GM12878 (cell line): ENCODE data around the gene MYO3A. TPM values are rescaled to one million over a fixed set of nuclear protein-coding genes. Genes with fewer than 3 reads are reported as not detected.

Experiments
- ATAC-seq: fragments of 200-7000 bp; cut with Tn5 transposase; 3 replicates; pipeline ENCODE4 v1.9.1; 2020; ENCODE audit warnings: mild to moderate bottlenecking, moderate library complexity
- BruUV-seq: library from RNA; stranded (reverse); fragments of 400-500 nt; replicated peaks from 2 replicates; lab custom pipeline; 2021; lab: Mats Ljungman, UMichigan
- CTCF ChIA-PET: fragments of 300-600 bp; sonication (Branson Sonifier 250); formaldehyde crosslinking; extraction: SDS; loops from one replicate; lab custom pipeline; 2021; ENCODE audit warnings: inconsistent platforms; lab: Yijun Ruan, JAX
- POLR2A ChIA-PET: fragments of 350-600 bp; formaldehyde crosslinking; extraction: SDS; loops from one replicate; lab custom pipeline; 2021; ENCODE audit warnings: inconsistent platforms; lab: Charles Lee
- RAD21 ChIA-PET: fragments of 300-600 bp; sonication (Branson Sonifier 250); formaldehyde crosslinking; loops from one replicate; lab custom pipeline; 2023; ENCODE audit warnings: antibody characterized with exemption; ENCODE audit not compliant: unreplicated experiment; lab: Charles Lee
- SMC1A ChIA-PET: fragments of 300-600 bp; sonication (Branson Sonifier 250); formaldehyde crosslinking; loops from one replicate; lab custom pipeline; 2023; ENCODE audit not compliant: unreplicated experiment, uncharacterized antibody; lab: Charles Lee
- DNase-seq: peaks from one replicate; pipeline ENCODE4 v3.0.0-alpha.2; 2011; ENCODE audit warnings: low read depth, low spot score
- FAIRE-seq: peaks from 3 replicates; lab custom pipeline; 2011; peaks lifted over from hg19 to GRCh38; lab: Jason Lieb, UNC
- H2AFZ ChIP-seq: 2 replicates; pipeline ENCODE4 v1.6.0; 2011; ENCODE audit warnings: low read depth, low read length, control low read depth; ENCODE audit not compliant: control insufficient read depth
- H3K27ac ChIP-seq: 2 replicates; pipeline ENCODE4 v1.5.1; 2011; ENCODE audit warnings: control low read depth; ENCODE audit not compliant: control insufficient read depth, insufficient read depth
- H3K27me3 ChIP-seq, 2 experiments: replicated peaks in 1 of 2; 2 replicates each; pipeline versions ENCODE4 v1.6.0 to v1.6.1; 2011; ENCODE audit warnings: low read length in 1 of 2; ENCODE audit not compliant: control insufficient read depth in 2 of 2, insufficient read depth in 2 of 2
- H3K36me3 ChIP-seq, 2 experiments: 2 replicates each; pipeline ENCODE4 v1.5.1; 2011; ENCODE audit warnings: low read length in 1 of 2; ENCODE audit not compliant: control insufficient read depth in 2 of 2, insufficient read depth in 2 of 2
- H3K4me1 ChIP-seq: 2 replicates; pipeline ENCODE4 v1.6.1; 2011; ENCODE audit warnings: mild to moderate bottlenecking, low read length, moderate library complexity, mixed read lengths; ENCODE audit not compliant: control insufficient read depth, insufficient read depth
- H3K4me2 ChIP-seq: 2 replicates; pipeline ENCODE4 v1.6.0; 2011; ENCODE audit warnings: control low read depth; ENCODE audit not compliant: control insufficient read depth, insufficient read depth
- H3K4me3 ChIP-seq: fragments of 200-600 bp; sonication (generic); 2 replicates; pipeline ENCODE4 v1.5.1; 2016
- H3K79me2 ChIP-seq: 2 replicates; pipeline ENCODE4 v1.6.0; 2011; ENCODE audit warnings: low read length; ENCODE audit not compliant: control insufficient read depth, insufficient read depth
- H3K9ac ChIP-seq: 2 replicates; pipeline ENCODE4 v1.8.0; 2011; ENCODE audit warnings: low read length, control low read depth, mixed read lengths; ENCODE audit not compliant: control insufficient read depth, insufficient read depth
- H3K9me3 ChIP-seq: replicated peaks from 3 replicates; pipeline ENCODE4 v1.5.1; 2011; ENCODE audit warnings: mild to moderate bottlenecking, low read length; ENCODE audit not compliant: control insufficient read depth, insufficient read depth
- H4K20me1 ChIP-seq: 2 replicates; pipeline ENCODE4 v1.6.0; 2011; ENCODE audit not compliant: control insufficient read depth, insufficient read depth
- ATF3 ChIP-seq: IDR thresholded peaks from 2 replicates; pipeline ENCODE4 v1.6.1; 2011; ENCODE audit warnings: low read depth, mild to moderate bottlenecking, low read length, moderate library complexity, borderline replicate concordance; ENCODE audit errors: extremely low read depth
- EED ChIP-seq: sonication (generic); IDR thresholded peaks from 2 replicates; pipeline ENCODE4 v1.6.1; 2016; ENCODE audit warnings: antibody characterized with exemption, low read depth
- KLF5 ChIP-seq: fragments of 450-650 bp; IDR thresholded peaks from 2 replicates; pipeline ENCODE4 v1.6.1; 2014; ENCODE audit warnings: mild to moderate bottlenecking; ENCODE audit not compliant: partially characterized antibody
- MXI1 ChIP-seq: fragments of 150-350 bp; IDR thresholded peaks from 2 replicates; pipeline ENCODE4 v1.6.1; 2011; ENCODE audit warnings: low read depth, mild to moderate bottlenecking, inconsistent platforms, low read length, improper control_type of control experiment
- RFX5 ChIP-seq: IDR thresholded peaks from 2 replicates; pipeline ENCODE4 v1.6.1; 2011; ENCODE audit warnings: low read depth, low read length, improper control_type of control experiment
- STAT3 ChIP-seq: IDR thresholded peaks from 2 replicates; pipeline ENCODE4 v1.6.1; 2011; ENCODE audit warnings: low read depth, low read length, improper control_type of control experiment
- TBL1XR1 ChIP-seq: IDR thresholded peaks from 2 replicates; pipeline ENCODE4 v1.6.1; 2012; ENCODE audit warnings: low read depth, low read length, improper control_type of control experiment
- TCF7 ChIP-seq: IDR thresholded peaks from 2 replicates; pipeline ENCODE4 v1.6.1; 2014; ENCODE audit warnings: antibody characterized with exemption, borderline replicate concordance
- ZBED1 ChIP-seq: IDR thresholded peaks from 2 replicates; pipeline ENCODE4 v1.6.1; 2016; ENCODE audit warnings: borderline replicate concordance
- ZNF274 ChIP-seq: IDR thresholded peaks from one replicate; pipeline ENCODE4 v1.8.0; 2011; ENCODE audit not compliant: insufficient read length, insufficient read depth
- WGBS: methylation state at CpG from one replicate; pipeline ENCODE4 v1.1.6; 2016; ENCODE audit warnings: low lambda C conversion rate; ENCODE audit not compliant: insufficient replicate concordance, insufficient coverage; ENCODE audit errors: missing lambda C conversion rate; 5-methylcytosine and 5-hydroxymethylcytosine counted together
- in situ Hi-C: fragments of 300-500 bp; cut with MboI; formaldehyde crosslinking; loops from 9 replicates; pipeline ENCODE4 v1.14.3; 2018; ENCODE audit warnings: mixed read lengths
- intact Hi-C: fragments of 100-400 bp; cut with micrococcal nuclease; formaldehyde crosslinking; loops from one replicate; pipeline ENCODE4 v1.14.2; 2022; ENCODE audit not compliant: unreplicated experiment
- polyA plus RNA-seq, 11 experiments: library from polyadenylated mRNA; depleted of rRNA in 4 of 11; unstranded in 6 of 11; stranded (reverse) in 5 of 11; fragments of >200 nt; fragmentation: Nextera tagmentation in 4 of 11; fragmentation: Illumina TruSeq in 1 of 11; extraction: Ambion mirVana in 4 of 11; extraction: Trizol in 1 of 11; gene quantifications; 1 replicate in 1 of 11; 2 replicates in 10 of 11; pipeline versions ENCODE4 v1.2.1 to v1.2.3, GENCODE V29; 2011 to 2016; ENCODE audit warnings: inconsistent platforms in 2 of 11, missing spikeins in 2 of 11, low read depth in 1 of 11
- total RNA-seq, 4 experiments: library from RNA; depleted of rRNA in 3 of 4; stranded (reverse); fragments of >200 nt in 3 of 4; fragmentation: Illumina TruSeq in 1 of 4; extraction: Trizol in 1 of 4; gene quantifications; 2 replicates each; pipeline versions ENCODE4 v1.2.1 to v1.2.3, GENCODE V29; 2013 to 2021
- TF ChIP-seq, protein P1 (sequence below): IDR thresholded peaks from 2 replicates; pipeline ENCODE4 v1.6.1; 2012; ENCODE audit warnings: low read length, inconsistent platforms

Gene MYO3A
- total and polyA plus RNA-seq, 10 of the 15 experiments (the other 5 are each of a cell fraction or from before 2014, with no cell fraction given) = not detected

GRCh38 chr10:26169466-26169865 lies 235.4 kb downstream of the MYO3A start:
- Histone ChIP-seq H3K4me1 (no peaks in the 10 kb centered on the region), H3K27ac (no peak overlapping the region), H4K20me1 (no peaks in the 10 kb centered on the region), H3K9ac (no peak overlapping the region), H3K36me3 (no peaks in the 10 kb centered on the region), H3K4me2 (no peak overlapping the region), H3K9me3 (no peaks in the 10 kb centered on the region), H3K27me3 (no peaks in the 10 kb centered on the region; a peak in 2 of 4 replicates), H2AFZ (no peak overlapping the region), H3K4me3 (no peak overlapping the region), H3K79me2 (no peaks in the 10 kb centered on the region)
- in situ Hi-C loops = no loop called here
- ATAC-seq (no peak), DNase-seq (no peak), FAIRE-seq (no peak)
- no peak for TF ChIP-seq ZNF274
- no peak for TF ChIP-seq RFX5
- TF ChIP-seq TCF7 = no peak
- TF ChIP-seq ZBED1 = no peak
- TF ChIP-seq KLF5 = no peak
- TF ChIP-seq TBL1XR1 = no peak
- TF ChIP-seq, protein P1, sequence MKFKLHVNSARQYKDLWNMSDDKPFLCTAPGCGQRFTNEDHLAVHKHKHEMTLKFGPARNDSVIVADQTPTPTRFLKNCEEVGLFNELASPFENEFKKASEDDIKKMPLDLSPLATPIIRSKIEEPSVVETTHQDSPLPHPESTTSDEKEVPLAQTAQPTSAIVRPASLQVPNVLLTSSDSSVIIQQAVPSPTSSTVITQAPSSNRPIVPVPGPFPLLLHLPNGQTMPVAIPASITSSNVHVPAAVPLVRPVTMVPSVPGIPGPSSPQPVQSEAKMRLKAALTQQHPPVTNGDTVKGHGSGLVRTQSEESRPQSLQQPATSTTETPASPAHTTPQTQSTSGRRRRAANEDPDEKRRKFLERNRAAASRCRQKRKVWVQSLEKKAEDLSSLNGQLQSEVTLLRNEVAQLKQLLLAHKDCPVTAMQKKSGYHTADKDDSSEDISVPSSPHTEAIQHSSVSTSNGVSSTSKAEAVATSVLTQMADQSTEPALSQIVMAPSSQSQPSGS = no peak
- TF ChIP-seq EED = no peak
- no peak for TF ChIP-seq MXI1
- TF ChIP-seq ATF3 = no peak
- no peak for TF ChIP-seq STAT3
- no TSS peak for BruUV-seq
- ChIA-PET RAD21 (no interaction called here), CTCF (interaction anchor here (1.0 kb wide), 2 partner anchors 12 to 294 kb away, joined by 3 read pairs; no protein-coding TSS in a partner anchor), POLR2A (no interaction called here), SMC1A (no interaction called here)
- 18% methylated on average over 2 of the region's 2 CpGs for WGBS
- intact Hi-C loops = no loop called here
